GM18907 (cell line): ENCODE measurements around the gene STN1.

Experiments
- ATAC-seq: cut with Tn5 transposase; IDR thresholded peaks from one replicate; pipeline ENCODE4 v1.9.1; 2021; ENCODE audit warnings: mild to moderate bottlenecking, moderate library complexity; ENCODE audit not compliant: unreplicated experiment

STN1 gene

DNA sequence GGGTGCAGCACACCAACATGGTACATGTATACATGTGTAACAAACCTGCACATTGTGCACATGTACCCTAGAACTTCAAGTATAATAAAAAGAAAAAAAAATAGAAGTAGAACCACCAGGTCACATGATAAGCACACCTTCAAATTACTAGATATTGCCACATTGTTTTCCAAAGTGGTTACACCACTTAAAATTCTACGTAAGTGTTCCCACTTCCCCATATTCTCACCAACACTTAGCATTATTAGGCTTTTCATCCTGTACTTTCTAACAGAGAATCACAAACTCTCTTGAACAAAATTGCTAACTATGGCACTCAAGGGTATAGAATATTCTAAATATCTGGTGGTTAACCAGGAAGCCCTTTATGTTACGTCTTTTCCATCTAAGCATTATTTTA, 85.2 kb downstream of the STN1 start:
- ATAC-seq: no peak
